Measurements from ENCODE around the gene CDC14B.

CDC14B gene

DNA sequence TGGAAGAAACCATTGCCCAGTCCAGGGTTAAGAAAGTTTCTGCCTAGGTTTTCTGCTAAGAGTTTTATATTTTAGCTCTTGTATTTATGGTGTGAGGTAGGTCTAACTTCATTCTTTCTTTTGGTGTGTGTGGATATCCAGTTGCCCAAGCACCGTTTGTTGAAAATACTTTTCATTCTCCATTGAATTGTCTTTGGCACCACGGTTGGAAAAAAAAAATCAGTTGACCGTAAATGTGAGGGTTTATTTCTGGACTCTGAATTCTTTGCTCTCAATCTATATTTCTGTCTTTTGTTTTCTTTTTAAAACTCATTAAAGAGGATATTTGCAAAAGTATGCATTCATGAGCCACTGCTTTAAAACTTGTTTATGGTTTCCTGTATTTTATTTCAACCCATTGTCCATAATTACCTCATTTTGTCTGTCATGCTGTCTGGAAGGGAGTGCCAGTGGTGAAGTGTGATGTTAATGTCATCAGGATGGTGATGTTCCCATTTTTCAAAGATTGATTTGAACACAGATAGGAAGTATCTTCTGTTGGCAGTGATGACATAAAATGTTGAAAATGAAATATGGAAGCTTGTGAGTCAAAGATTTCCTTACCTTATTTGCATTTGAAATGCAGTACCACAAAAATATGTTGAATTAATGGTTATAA, 135.8 kb downstream of the CDC14B start:
- DNase-seq (ENCODE audit: low read depth): no peak

DNA sequence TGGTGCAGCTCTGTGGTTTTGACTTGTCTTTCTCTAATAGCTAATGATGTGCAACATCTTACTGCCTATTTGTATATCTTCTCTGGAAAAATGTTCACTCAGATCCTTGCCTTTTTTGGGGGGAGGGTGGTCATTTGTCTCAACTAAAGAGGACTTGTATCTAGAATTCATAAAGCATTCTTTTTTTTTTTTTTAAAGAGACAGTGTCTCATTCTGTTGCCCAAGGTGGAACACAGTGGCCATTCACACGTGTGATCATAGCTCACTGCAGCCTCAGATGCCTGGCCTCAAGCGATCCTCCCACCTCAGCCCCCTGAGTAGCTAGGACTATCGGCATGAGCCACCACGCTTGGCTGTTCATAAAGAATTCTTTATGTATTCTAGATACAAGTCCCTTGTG, 136.4 kb downstream of the CDC14B start:
- DNase-seq (ENCODE audit: low read depth): no peak

DNA sequence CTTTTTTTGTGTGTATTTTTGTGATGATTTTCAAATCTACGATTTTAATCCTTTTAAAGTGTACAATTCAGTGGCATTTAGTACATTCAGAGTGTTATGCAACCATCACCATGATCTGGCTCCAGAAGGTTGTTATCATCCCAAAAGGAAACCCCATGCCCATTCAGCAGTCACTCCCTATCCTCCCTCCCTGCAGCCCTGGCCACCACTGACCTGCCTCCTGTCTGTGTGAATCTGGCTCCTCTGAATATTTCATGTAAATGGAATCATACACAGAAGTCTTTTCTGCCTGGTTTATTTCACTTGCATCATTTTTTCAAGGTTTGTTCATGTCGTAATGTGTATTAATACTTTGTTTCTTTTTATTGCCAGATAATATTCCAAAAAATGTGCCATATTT, 137.2 kb downstream of the CDC14B start:
- no peak for DNase-seq (ENCODE audit: low read depth)

DNA sequence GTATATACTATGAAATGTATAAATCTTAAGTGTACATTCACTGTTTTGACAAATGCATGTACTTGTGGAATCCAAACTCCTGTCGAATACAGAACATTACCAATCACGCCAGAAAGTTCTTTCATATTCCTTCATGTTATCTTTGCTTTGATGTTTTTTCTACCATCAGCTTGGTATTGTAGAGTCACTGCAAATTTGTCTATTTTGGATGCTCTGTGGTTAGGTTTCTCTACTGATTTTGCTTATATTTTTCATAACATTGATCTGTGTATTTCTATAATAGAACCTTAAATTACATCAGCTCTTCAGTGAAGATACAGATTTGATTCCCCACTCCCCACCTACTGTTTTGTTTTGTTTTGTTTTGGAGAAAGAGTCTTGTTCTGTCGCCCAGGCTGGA, 138.9 kb downstream of the CDC14B start:
- DNase-seq (ENCODE audit: low read depth): no peak

DNA sequence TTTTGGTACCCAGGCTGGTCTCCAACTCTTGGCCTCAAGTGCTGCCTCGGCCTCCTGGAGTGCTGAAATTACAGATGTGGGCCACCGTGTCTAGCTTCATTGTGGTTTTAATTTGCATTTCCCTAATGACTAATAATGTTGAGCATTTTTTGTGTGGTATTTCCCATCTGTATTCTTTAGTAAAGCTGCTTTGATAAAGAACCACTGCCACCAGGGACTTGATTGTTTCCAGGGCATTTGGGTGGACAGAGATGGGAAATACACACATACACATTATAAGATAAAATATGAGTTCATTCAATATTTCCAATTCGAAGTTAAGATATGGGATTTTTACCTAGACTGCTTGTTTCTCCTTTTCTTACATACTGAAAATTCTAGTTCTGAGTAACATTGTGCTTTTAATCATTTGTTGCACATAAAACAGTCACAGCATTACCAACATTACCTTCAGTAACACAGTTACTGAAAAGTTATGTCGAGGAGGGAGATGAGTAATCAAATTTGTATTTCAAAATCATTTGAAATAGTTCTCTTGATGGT, 140.7 kb downstream of the CDC14B start:
- DNase-seq (ENCODE audit: low read depth): no peak

DNA sequence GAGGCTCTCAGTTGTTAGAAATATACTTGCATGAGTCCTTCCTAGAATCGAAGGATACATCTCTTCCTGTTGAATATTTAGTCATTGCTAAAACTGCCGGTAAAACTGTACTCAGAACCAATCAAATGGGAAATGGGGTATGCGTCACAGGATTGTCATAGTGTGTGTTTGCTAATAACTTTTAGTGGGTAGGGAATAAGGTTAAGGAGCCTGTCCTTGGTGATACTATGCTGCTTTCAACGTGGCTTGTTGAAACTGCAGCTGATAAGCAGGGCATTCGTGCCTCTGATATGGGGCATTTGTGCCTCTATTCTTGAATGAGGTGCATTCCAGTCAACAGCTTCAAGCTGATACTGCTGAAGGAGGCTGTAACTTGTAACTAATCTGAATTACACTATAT, 143.1 kb downstream of the CDC14B start:
- DNase-seq (ENCODE audit: low read depth): no peak

DNA sequence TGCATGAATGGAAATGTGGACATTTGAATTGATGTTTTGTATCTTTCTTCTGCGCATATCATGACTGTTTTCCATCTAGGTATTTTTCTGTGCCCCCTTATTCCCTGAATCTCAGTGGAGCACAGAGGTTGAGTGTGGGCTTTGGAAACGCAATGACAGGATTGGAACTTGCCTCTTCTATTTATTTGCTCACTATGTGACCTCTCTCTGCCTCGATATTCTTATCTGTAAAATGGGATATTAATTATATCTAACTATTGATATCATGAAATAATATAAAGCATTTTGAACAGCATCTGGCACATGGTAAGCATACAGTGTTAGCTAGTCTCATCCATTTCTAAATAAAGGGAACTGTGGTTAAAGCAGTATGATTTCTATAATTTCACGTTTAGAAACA, 143.6 kb downstream of the CDC14B start:
- DNase-seq (ENCODE audit: low read depth): no peak

DNA sequence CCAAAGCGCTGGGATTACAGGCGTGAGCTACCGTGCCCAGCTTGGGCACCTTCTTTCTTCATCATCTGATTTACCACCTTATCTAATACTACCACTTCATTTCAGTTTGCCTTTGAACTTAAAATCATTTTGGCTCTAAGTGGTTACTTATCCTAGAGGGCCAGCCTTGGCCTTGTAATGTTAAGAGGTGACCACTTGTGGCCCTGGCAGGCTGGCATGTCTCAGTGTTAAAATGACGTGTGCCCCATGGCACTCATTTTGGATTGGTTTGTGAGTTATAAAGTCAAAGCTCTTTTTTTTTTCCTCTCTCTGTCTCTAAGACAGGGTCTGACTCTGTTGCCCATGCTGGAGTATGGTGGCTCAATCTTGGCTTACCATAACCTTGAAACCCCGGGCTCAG, 151.9 kb downstream of the CDC14B start:
- no peak for DNase-seq (ENCODE audit: low read depth)

DNA sequence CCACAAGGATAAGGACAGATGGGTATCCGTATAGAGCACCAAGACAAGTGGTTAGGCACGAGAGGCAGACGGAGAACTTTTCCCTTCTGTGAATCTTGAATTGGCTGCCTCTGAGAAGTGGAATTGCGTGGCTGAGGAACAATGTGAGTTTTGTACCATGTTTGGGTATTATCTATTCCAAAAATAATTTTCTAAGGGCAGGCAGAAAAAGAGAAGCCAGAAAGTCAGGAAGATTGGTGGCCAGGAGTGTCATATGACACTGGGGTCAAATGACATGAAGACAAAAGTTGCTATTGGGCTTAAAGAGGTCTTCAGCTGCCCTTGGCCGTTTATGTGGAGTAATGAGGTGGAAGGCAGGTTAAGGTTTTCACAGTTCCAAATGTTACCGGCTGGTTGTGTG, 155.2 kb downstream of the CDC14B start:
- DNase-seq (ENCODE audit: low read depth): no peak

DNA sequence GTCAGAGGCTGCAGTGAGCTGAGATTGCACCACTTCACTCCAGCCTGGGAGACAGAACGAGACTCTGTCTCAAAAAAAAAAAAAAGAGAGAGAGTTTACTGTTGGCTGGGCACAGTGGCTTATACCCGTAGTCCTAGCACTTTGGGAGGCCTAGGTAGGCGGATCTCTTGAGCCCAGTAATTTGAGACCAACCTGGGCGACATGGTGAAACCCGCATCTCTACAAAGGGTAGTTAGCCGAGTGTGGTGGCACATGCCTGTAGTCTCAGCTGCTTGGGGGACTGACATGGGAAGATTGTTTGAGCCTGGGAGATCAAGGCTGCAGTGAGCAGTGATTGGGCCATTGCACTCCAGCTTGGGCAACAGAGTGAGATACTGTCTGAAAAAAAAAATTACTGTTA, 157.1 kb downstream of the CDC14B start:
- no peak for DNase-seq (ENCODE audit: low read depth)

DNA sequence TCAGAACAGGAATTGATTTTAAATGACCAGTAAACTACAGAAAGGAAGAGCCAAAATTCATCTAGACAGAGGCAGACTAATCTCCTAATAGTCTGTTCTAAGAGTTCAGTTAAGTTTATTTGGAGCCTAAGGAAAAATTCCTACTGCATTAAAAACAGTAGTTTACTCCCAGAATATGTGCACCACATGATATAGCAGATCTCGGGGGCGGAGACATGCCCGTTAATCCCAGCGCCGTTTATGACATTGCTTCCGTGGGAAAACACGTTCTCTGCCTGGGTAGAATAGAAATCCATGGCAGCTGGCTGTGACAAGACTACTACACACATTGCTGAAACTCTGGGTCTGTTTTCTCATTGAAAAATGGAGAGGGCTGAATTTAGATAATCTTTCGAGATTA, 158.3 kb downstream of the CDC14B start:
- DNase-seq (ENCODE audit: low read depth): no peak

DNA sequence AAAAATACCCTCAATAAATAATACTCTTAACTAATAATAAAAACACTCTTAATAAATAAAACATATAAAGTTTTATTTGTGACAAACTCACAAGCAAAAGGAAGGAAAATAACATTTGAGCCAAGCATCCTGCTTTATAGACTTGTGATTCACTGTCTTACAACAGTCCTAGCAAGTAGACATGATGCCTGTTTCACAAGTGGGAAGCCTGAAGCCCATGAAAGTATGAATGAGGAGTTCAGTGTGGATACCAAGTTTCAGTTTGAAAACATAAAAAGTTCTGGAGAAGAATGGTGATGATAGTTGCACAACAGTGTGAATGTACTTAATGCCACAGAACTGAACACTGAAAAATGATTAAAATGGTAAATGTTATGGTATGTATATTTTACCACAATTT, 158.8 kb downstream of the CDC14B start:
- DNase-seq (ENCODE audit: low read depth): no peak

DNA sequence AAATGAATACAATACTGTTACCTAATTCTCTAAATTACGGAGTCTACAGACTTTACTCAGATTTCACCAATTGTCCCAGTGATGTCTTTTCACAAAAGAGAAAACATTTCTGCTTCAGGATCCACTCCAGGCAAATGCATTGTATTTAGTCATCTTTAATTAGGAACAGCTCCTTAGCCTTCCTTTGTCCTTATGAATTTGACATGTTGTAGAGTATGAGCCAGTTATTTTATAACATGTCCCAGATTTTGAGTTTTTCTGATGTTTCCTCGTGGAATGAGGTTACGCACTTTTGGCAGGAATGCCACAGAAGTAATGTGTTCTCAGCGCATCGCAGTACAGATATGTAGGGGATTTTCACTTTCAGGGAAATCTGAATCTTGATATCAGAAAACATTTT, 159.2 kb downstream of the CDC14B start:
- DNase-seq (ENCODE audit: low read depth): no peak

DNA sequence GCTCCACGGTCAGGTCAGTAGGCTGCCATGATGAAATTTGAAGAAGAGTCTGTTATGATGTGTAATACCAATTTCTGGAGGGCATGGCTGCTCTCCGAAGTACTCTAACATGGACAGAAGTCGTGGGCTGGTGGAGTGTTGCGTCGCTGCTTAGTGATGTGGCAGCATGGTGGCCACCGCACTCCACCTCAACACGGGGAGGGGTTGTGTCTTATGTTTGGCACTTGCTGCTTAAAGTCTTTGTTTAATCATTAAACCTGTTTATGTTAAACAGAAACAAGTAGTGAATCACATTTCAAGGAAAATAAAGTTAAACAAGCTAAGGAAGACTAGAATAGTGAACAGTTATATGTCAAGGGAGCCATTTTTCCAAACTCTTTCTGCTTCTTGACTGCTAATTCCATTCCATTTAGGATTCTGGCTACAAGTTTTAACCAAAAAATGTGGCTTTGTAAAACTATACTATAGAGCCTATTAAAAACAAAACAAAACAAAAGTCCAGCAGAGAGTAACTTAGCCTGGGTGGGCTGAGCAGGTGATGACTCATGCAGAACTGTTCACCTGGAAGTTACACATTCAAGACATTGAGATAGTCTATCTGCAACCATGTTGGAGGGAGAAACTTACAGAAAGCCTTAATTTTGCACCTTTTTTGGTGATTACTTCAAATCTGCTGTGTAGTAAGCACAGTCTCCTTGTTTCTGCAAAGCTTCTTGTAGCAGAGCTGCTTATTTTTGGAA, 160.2 kb downstream of the CDC14B start:
- no peak for DNase-seq (ENCODE audit: low read depth)

DNA sequence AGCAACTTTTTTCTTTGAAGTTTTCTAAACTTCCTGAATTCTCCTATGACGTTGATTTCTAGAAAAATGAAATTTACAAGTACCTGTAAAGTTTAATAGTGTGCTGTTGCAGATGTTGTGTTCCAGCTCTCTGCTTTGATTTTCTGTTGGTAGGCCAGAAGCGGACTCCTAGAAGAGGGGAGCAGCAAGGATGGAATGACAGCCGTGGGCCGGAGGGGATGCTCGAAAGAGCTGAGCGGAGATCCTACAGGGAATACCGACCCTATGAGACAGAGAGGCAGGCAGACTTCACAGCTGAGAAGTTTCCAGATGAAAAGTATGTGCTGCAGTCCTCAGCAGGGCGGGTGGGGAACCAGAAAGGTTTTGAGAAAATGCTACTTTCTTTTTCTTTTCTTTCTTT, 161.4 kb downstream of the CDC14B start:
- DNase-seq (ENCODE audit: low read depth): no peak

DNA sequence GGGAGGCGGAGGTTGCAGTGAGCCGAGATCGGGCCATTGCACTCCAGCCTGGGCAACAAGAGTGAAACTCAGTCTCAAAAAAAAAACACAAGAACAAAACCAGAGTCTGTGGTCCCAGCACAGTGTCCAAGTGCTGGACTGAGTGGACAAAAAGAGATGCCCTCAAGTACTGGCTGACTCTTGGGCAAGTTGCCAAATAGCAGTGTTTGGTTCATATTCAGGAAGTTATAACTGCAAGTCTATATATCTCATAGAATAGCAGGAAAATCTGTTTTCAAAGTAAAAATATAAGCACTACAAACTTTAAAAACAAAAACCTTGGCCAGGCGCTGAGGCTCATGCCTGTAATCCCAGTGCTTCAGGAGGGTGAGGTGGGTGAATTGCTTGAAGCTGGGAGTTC, 162.4 kb downstream of the CDC14B start:
- DNase-seq (ENCODE audit: low read depth): no peak

DNA sequence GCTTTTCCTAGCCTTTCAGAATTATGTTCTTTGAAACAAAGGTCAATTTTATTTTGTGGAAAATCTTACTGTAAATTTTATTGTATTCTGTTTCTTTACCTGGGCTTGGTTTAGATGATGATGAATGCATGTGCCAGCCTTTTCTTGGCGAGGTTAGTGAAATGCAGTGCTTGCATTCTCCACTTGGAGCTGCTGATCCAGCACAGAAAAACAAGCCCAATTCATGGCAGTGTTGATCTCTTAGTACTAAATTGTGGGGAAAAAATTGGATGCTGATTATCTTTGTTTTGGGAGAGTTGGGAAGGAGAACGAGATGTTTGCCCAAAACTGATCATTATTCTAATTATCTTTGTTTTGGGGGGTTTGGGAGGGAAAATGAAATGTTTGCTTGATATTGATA, 166.0 kb downstream of the CDC14B start:
- DNase-seq (ENCODE audit: low read depth): no peak

DNA sequence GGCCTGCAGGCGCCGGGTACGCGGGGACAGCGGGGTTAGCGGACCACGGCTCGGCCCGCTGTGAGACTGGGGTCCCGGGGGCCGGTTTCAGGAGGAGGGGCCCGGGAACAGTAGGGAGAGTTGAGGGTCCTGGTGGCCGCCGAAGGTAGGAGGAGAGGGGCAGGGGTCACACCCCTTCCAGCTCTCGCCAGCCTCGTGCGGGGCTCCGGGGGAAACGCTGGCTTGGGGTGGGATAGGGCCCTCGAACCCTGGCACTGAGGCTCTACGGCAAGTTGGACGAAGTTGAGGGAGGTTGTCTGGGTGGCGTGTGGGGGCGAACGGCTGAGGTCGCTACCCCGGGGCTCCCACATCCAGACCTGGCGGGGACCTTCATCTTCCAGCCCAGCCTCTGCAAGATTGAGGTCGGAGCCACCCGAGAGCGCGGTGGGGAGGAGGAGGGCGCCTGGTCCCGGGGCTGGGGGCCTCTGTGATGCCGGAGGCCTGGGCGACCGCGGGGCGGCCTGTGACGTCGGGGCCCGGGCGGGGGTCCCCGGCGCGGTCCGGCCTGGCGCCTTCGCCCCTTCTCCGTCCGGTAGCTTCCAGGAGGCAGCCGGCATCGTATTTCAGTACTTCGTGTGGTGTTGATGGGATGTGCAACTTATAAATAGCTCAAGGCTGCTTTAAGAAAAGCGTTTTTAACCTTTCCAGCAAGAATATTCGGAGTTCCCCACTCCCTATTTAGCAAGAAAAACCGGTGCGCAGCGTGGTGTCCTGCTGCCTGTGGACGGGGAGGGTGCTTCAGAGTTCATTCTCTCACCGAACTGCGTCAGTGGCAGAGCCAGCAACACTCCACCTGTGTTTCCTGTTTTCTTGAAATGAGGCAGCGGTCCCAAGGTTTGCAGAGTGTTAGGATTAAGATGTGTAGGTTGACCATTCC, 168.8 kb downstream of the CDC14B start:
- DNase-seq (ENCODE audit: low read depth): peak; percentile 27
